Dermis microvascular lymphatic vessel endothelial cell (primary cell): ENCODE results near the gene POLR1F. TPM values are rescaled to one million over a fixed set of nuclear protein-coding genes. Genes with fewer than 3 reads are reported as not detected.
A peak's percentile ranks its signal among the peaks of the same experiment; 100 is the strongest.
"Not testable (repeated sequence)": the region's sequence is repeated elsewhere in the genome, so short reads cannot be mapped to it uniquely, and the experiment has no call there.

Experiments used
- DNase-seq, 2 donors: peaks; one replicate each; pipeline versions ENCODE4 v3.0.0 to v3.0.0-alpha.2; 2010; ENCODE audit warnings: low read depth in 2 of 2
- total RNA-seq: library from RNA; depleted of rRNA; stranded (reverse); fragments of >200 nt; gene quantifications from 2 replicates; pipeline ENCODE4 v1.2.1, GENCODE V29; 2014

Gene POLR1F, protein sequence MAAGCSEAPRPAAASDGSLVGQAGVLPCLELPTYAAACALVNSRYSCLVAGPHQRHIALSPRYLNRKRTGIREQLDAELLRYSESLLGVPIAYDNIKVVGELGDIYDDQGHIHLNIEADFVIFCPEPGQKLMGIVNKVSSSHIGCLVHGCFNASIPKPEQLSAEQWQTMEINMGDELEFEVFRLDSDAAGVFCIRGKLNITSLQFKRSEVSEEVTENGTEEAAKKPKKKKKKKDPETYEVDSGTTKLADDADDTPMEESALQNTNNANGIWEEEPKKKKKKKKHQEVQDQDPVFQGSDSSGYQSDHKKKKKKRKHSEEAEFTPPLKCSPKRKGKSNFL
- total RNA-seq, result 16.3 and 20.2 TPM in 2 replicates

GRCh38 chr7:19708397-19709248 lies at the start of gene POLR1F:
POLR1F (minus strand) TSS chr7:19709037; CDS start chr7:19709016, 21 bp downstream.
- DNase-seq, result peak; percentile 89 to 95

- DNase-seq, result peak; percentile 10 to 39
Observed at GRCh38 chr7:19754521-19755116, 45.8 kb upstream of the POLR1F start.

DNA sequence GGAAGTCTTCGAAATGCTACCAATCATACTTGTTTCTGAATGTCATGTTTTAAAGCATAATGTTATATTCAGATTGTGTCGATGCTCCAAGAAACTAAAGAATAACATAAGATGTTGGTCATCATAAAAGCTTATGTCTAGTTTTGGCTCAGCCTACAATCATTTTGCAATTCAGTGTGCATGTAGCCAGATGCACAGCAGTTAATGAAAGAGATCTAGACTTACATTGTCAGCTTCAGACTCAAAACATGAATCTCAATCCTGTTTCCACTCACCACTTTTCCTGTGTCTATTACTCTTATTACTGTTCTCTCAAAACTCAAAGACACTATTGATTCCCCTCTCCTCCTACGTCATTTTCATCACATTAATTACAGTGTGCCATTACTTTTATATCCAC lies 43.2 kb upstream of the POLR1F start:
- DNase-seq, result no peak

DNA sequence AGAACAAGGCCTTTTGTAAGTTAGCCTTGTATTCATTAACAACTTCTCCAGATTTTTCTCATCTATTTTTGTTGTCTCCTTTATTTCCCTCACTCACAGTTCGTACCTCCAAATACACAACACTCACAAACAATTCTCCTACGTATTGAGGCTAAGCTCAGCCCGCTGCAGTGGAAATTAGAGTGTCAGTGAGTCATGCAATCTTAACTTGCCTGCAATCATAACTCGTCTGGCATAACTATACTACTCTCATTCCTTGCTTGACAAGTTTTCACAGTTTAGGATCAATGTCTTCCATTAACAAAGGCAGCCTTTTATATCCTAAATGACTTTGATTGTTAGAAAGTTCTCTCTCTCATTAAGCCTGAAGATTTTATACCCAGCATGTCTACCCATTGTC lies 40.8 kb upstream of the POLR1F start:
- DNase-seq, result no peak

DNA sequence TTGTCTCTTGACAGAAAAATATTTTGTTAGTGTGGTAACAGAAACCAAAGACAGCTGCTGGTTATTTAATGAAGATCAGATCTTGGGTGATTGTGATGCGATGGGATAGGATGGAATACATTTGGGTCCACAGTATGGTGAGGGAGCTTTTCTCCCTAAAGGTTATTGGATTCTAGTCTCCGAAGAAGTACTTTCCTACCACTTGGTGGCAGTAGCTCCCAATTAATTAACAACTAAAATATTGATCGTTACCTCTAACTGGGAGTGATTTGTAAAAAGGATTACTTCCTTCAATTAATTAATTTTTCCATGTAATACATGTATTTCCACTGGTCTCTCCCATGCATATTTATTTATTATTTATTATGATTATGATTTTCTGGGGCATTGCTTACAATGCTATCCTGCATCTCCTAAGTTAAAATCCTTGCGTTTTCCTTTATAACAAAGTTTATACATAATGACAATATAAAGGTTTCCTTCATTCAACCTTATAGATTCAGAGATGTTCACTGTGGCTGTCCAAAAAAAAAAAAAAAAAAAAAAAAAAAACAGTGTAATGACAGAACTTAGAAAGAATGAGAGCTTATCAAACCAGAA lies 39.0 kb upstream of the POLR1F start:
- peak; percentile 18 to 32 for DNase-seq

- no peak for DNase-seq
Observed at GRCh38 chr7:19744075-19744474, 35.2 kb upstream of the POLR1F start.

- DNase-seq, result no peak
Observed at GRCh38 chr7:19728716-19729115, 19.9 kb upstream of the POLR1F start.

- DNase-seq, result no peak
Observed at GRCh38 chr7:19725770-19726169, 16.9 kb upstream of the POLR1F start.

DNA sequence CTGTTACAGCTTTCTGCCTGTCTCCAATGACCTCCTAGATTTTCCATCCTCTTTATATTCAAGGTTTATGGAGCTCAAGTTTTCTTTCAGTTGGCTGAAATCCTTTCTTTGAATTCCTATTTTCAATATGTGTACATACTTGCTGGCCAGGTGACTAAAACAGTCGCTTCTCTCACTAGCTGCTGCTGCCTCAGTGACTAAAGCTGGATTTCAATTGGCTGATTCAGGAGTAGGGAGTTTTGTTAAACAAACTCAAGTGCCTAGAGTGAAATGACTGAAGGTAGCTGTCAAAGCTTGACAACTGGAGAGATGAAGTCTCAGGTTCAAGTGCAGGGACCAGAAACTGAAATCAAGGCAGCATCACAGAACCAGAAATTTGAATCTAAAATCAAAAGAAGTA lies 6.7 kb upstream of the POLR1F start:
- DNase-seq, result no peak

GRCh38 chr7:19713676-19714075 lies 4.8 kb upstream of the POLR1F start:
- peak; percentile 45 to 59 for DNase-seq

- no peak for DNase-seq
Observed at GRCh38 chr7:19709249-19709578, 377 bp upstream of the POLR1F start.

- DNase-seq, result peak in 1 of 2 donors; percentile 55
Observed at GRCh38 chr7:19707240-19707639, 1.6 kb downstream of the POLR1F start.

DNA sequence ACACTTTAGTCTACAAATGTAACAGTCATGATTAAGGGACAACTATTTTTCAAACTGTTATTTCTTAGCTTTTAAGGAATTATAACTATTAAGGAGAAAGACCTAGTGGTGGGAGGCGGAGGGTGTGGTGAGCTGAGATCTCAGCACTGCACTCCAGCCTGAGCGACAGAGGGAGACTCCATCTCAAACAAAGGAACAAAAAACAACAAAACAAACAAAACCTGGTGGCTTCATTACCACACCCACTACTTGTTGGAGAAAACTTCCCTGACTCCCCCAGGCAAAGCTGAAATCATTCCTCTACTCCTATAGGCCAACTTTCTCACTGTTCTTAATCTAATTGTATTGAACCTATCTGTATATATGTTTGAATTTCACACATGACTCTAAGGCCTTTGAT lies 3.2 kb downstream of the POLR1F start:
- no peak for DNase-seq

GRCh38 chr7:19701471-19701870 lies 7.4 kb downstream of the POLR1F start:
- no peak for DNase-seq

- no peak for DNase-seq
Observed at GRCh38 chr7:19700936-19701335, 7.9 kb downstream of the POLR1F start.

GRCh38 chr7:19698331-19698730 lies 10.5 kb downstream of the POLR1F start:
- DNase-seq, result no peak

DNA sequence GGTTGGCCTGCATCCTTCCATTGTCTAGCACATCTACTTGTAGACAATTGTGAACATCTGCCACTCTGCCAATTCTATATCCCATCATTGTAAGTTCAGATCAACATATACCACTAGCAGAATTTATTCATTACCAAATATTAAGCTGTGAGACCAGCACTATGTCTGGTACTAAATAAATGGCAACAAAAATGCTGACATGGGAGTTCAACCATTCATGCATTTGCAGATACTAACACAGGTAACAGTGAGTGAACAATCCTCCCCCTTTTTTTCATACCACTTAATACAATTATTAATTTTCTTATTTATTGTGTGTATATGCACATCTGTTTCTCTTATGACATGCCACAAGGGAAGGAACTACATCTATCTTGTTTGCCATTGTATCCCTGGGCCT lies 11.9 kb downstream of the POLR1F start:
- no peak for DNase-seq

DNA sequence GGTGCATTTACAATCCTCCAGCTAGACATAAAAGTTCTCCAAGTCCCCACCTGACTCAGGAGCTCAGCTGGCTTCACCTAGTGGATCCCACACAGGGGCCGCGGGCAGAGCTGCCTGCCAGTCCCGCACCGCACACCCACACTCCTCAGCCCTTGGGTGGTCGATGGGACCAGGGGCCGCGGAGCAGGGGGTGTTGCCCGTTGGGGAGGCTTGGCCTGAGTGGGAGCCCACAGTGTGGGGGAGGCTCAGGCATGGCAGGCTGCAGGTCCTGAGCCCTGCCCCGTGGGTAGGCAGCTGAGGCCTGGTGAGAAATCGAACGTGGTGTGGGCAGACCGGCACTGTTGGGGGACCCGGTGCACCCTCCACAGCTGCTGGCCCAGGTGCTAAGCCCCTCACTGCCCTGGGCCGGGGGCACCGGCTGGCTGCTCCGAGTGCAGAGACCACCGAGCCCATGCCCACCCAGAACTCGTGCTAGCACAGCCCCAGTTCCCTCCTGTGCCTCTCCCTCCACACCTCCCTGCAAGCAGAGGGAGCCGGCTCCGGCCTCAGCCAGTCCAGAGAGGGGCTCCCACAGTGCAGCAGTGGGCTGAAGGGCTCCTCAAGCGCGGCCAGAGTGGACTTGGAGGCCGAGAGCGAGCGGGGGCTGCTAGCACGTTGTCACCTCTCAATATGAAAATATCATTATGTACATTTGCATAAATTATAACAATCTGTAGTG lies 16.6 kb downstream of the POLR1F start:
- no peak for DNase-seq

DNA sequence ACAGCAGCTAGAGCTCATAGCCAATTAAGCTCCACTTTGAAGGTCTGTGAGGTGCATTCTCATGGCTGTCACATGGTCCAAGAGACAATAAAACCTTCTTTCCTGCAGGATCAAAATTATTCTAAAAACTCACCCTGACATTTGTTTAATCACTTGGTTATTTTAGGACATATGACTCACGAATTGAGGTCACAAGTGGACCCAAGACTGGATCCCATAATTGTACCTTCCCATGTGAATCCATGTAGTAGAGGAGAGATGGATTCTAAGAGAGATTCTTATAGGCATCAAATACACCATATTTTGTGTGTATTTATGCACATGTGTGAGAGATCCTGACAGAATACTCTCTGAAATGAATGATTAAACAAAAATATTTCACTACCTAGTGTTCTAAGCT lies 18.1 kb downstream of the POLR1F start:
- no peak for DNase-seq

DNA sequence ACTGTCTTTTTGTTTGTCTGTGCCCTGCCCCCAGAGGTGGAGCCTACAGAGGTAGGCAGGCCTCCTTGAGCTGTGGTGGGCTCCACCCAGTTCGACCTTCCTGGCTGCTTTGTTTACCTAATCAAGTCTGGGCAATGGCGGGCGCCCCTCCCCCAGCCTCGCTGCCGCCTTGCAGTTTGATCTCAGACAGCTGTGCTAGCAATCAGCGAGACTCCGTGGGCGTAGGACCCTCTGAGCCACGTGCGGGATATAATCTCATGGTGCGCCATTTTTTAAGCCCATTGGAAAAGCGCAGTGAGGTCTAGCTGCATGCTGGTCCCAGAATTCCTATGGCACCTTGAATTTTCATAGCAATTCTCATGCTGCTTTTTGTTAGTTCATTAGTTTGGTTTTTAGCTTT lies 19.7 kb downstream of the POLR1F start:
- not testable (repeated sequence) for DNase-seq

GRCh38 chr7:19681596-19681995 lies 27.2 kb downstream of the POLR1F start:
- no peak for DNase-seq
